NCI-H1105 (cell line): ENCODE measurements around the gene ARTN.

Experiments used
- DNase-seq: peaks from one replicate; lab custom pipeline; 2025; lab: John Stamatoyannopoulos, UW

The ARTN gene

GRCh38 chr1:43986712-43987111 lies 53.1 kb downstream of the ARTN start:
- no peak for DNase-seq
